CD8-positive, alpha-beta memory T cell (primary cell): ENCODE data around the gene AHNAK. TPM values are rescaled to one million over a fixed set of nuclear protein-coding genes. Genes with fewer than 3 reads are reported as not detected.
"Not testable (repeated sequence)": the region's sequence is repeated elsewhere in the genome, so short reads cannot be mapped to it uniquely, and the experiment has no call there.

ENCODE experiments used
- CTCF ChIA-PET: fragments of 350-600 bp; sonication (Branson Sonifier 250); formaldehyde crosslinking; loops from one replicate; lab custom pipeline; 2021; ENCODE audit warnings: antibody characterized with exemption; lab: Charles Lee
- POLR2A ChIA-PET: fragments of 350-600 bp; sonication (Branson Sonifier 250); formaldehyde crosslinking; loops from one replicate; lab custom pipeline; 2021; ENCODE audit warnings: antibody characterized with exemption; lab: Charles Lee
- DNase-seq, 5 donors: peaks; one replicate each; pipeline versions ENCODE4 v3.0.0 to v3.0.0-alpha.2; 2020 to 2022; ENCODE audit warnings: mixed read lengths in 1 of 5
- H3K27ac ChIP-seq: one replicate; pipeline ENCODE4 v1.7.0; 2013; ENCODE audit warnings: low read depth, mild to moderate bottlenecking, low read length, moderate library complexity
- H3K27me3 ChIP-seq: 2 replicates; pipeline ENCODE4 v1.7.0; 2013; ENCODE audit warnings: low read length, mild to moderate bottlenecking; ENCODE audit not compliant: insufficient read depth, poor library complexity, severe bottlenecking
- H3K36me3 ChIP-seq: 2 replicates; pipeline ENCODE4 v1.7.0; 2013; ENCODE audit warnings: mild to moderate bottlenecking, low read length, moderate library complexity; ENCODE audit not compliant: insufficient read depth
- H3K4me1 ChIP-seq: 2 replicates; pipeline ENCODE4 v1.7.0; 2013; ENCODE audit warnings: mild to moderate bottlenecking, low read length, moderate library complexity; ENCODE audit not compliant: insufficient read depth
- H3K4me3 ChIP-seq: 2 replicates; pipeline ENCODE4 v1.7.0; 2013; ENCODE audit warnings: mild to moderate bottlenecking, low read length
- H3K9me3 ChIP-seq: 2 replicates; pipeline ENCODE4 v1.7.0; 2013; ENCODE audit warnings: mild to moderate bottlenecking, low read length
- H3K27ac Mint-ChIP-seq, 8 donors: one replicate each; pipeline ENCODE4 v1.8.0; 2020 to 2021; ENCODE audit warnings: mixed read lengths in 8 of 8, mild to moderate bottlenecking in 6 of 8, inconsistent platforms in 3 of 8, moderate library complexity in 3 of 8
- H3K27me3 Mint-ChIP-seq, 2 donors: one replicate each; pipeline ENCODE4 v1.8.0; 2020 to 2021; ENCODE audit warnings: mixed read lengths in 2 of 2, mild to moderate bottlenecking in 1 of 2, moderate library complexity in 1 of 2
- H3K36me3 Mint-ChIP-seq, 3 donors: one replicate each; pipeline ENCODE4 v1.8.0; 2020 to 2021; ENCODE audit warnings: mixed read lengths in 3 of 3, inconsistent platforms in 1 of 3, mild to moderate bottlenecking in 1 of 3
- H3K4me1 Mint-ChIP-seq, 3 donors: one replicate each; pipeline ENCODE4 v1.8.0; 2020 to 2021; ENCODE audit warnings: mixed read lengths in 3 of 3, inconsistent platforms in 1 of 3, mild to moderate bottlenecking in 1 of 3
- H3K4me3 Mint-ChIP-seq, 7 donors: one replicate each; pipeline ENCODE4 v1.8.0; 2020 to 2021; ENCODE audit warnings: mixed read lengths in 7 of 7, mild to moderate bottlenecking in 6 of 7, moderate library complexity in 4 of 7, inconsistent platforms in 2 of 7
- H3K9me3 Mint-ChIP-seq, 5 donors: one replicate each; pipeline ENCODE4 v1.8.0; 2020 to 2022; ENCODE audit warnings: mixed read lengths in 5 of 5, mild to moderate bottlenecking in 3 of 5, moderate library complexity in 2 of 5, inconsistent platforms in 1 of 5
- polyA plus RNA-seq: library from polyadenylated mRNA; unstranded; fragments of 300-500 nt; fragmentation: Illumina TruSeq; gene quantifications from one replicate; pipeline ENCODE4 v1.2.3, GENCODE V29; 2021
- total RNA-seq, 2 experiments: library from RNA; stranded (reverse); gene quantifications; one replicate each; pipeline ENCODE4 v1.2.3, GENCODE V29; 2021

The AHNAK gene
- total and polyA plus RNA-seq, 3 experiments from 2014 or later: 125 to 193 (median 187) TPM

DNA sequence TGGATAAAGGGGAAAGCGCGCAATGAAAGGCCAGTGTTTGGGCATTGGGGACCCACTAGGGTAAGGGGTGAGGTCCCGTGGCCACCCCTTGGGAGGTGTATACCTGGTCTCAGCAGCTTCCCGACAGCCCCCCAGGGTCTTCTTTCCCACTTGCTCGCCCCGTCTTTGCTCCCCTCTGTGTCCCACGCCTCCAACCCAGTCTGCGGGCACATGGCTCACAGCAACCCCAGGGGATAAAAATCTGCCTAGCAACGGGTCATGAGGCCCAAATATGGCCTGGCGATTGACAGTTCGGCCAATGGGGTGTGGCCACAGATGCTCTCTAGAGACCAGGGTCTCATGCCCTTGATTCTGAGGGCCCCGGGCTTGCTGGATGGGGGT lies 41.6 kb downstream of the AHNAK start:
- H3K27me3 ChIP-seq: no peaks in the 10 kb centered on the region
- no peak overlapping the region for H3K27ac ChIP-seq
- Mint-ChIP-seq H3K27ac (no peak overlapping the region), H3K4me3 (no peak overlapping the region), H3K36me3 (no peaks in the 10 kb centered on the region), H3K27me3 (no peaks in the 10 kb centered on the region), H3K9me3 (no peaks in the 10 kb centered on the region), H3K4me1 (peaks cover 2 to 9% (median 7%) of the 10 kb centered on the region in 3 donors)
- H3K4me1 ChIP-seq: no peaks in the 10 kb centered on the region
- H3K4me3 ChIP-seq: no peak overlapping the region
- no peak for DNase-seq
- ChIA-PET POLR2A (interaction anchor here (0.9 kb wide), 1 partner anchor 47 kb away, joined by 3 read pairs; no protein-coding TSS in a partner anchor), CTCF (no interaction called here)
- no peaks in the 10 kb centered on the region for H3K9me3 ChIP-seq
- H3K36me3 ChIP-seq: no peaks in the 10 kb centered on the region

DNA sequence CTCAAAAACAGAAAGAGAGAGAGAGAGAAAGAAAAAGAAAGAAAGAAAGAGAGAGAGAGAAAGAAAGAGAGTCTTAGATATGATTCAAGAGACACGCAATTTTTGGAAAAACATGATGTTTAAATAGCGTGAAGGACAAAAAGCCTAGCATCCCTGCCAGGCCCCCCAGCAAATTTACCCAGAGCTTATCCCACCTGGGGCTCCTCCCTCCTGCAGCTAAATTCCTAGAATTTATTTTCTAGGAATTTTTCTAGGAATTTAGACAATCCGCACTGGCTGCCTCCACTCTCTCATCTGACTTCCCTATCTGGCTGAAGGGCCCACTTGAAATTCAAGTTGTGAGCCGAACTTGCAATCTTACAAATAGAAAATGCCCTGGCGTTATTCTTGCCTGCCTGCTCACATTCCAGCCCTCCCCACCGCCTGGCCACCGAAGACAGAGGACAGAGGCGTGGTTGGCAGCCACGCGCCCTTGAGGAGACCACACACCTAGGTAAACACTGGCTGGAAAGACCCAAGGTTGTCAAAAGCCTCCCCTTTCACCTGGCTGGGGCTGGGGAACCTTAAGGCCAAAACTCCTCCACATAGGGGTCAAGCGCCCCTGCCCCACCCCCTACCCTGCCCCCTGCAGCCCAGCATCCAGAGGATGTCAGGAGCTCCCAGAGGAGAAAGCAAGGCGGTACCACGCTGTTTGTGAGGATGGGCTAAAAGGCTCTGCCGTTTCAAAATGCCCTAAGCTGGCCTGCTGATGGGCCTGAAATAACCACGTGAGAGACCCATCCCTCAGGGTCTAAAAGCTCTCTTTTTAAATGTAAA lies 42.2 kb downstream of the AHNAK start:
- Mint-ChIP-seq H3K4me3 (no peak overlapping the region), H3K36me3 (no peaks in the 10 kb centered on the region), H3K27me3 (no peaks in the 10 kb centered on the region), H3K9me3 (no peaks in the 10 kb centered on the region), H3K27ac (peak overlapping the region in 1 of 8 donors; percentile 71), H3K4me1 (peaks cover 2 to 9% (median 7%) of the 10 kb centered on the region in 3 donors)
- Histone ChIP-seq H3K4me1 (no peaks in the 10 kb centered on the region), H3K9me3 (no peaks in the 10 kb centered on the region), H3K27me3 (no peaks in the 10 kb centered on the region), H3K27ac (no peak overlapping the region), H3K36me3 (no peaks in the 10 kb centered on the region), H3K4me3 (no peak overlapping the region)
- ChIA-PET CTCF (no interaction called here), POLR2A (interaction anchor here (0.9 kb wide), 1 partner anchor 48 kb away, joined by 3 read pairs; no protein-coding TSS in a partner anchor)
- no peak for DNase-seq

DNA sequence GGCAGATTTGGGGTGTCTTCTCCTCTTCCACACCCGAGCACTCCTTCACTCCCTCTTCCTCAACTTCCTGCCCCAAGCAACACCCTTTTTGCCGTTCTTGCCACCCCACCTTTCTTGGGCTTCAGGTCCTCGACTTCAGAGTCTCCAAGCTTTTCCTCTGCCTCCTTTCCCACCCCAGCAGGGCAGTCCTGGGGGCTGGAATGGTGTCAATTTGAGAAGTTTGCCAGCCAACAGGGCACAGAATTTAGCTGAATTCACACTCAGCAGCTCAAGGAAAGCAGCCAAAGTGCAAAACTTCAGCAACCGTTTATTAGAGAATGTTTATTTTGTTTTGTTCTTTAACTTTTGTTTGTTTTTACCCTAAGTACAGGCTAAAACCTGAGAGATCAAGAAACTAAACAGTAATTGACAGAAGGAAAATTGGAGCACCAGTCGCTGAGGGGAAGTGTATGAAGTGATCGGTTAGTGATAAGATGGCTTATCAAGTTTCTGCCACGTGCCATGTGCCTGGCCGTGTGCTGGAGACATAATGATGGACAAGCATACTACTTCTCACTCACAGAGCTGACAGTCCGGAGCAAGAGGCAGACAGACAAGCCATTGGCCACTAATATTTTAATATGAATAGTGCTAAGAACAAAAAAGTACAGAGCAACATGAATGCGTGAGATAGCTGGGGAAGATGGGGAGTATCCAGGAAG lies 44.4 kb downstream of the AHNAK start:
- Histone ChIP-seq H3K27ac (peak overlapping the region; percentile 35), H3K4me1 (no peaks in the 10 kb centered on the region), H3K9me3 (no peaks in the 10 kb centered on the region), H3K4me3 (no peak overlapping the region), H3K27me3 (no peaks in the 10 kb centered on the region), H3K36me3 (no peaks in the 10 kb centered on the region)
- peak overlapping the region in 3 of 8 donors; percentile 9 to 77 (median 63) for H3K27ac Mint-ChIP-seq
- H3K9me3 Mint-ChIP-seq: no peaks in the 10 kb centered on the region
- H3K27me3 Mint-ChIP-seq: no peaks in the 10 kb centered on the region
- peak overlapping the region in 1 of 7 donors; percentile 1 for H3K4me3 Mint-ChIP-seq
- no peaks in the 10 kb centered on the region for H3K36me3 Mint-ChIP-seq
- H3K4me1 Mint-ChIP-seq: peaks cover 2 to 9% (median 7%) of the 10 kb centered on the region in 3 donors
- ChIA-PET POLR2A (no interaction called here), CTCF (interaction anchor here (1.8 kb wide), 1 partner anchor 59 kb away, joined by 3 read pairs; no protein-coding TSS in a partner anchor)
- no peak for DNase-seq

DNA sequence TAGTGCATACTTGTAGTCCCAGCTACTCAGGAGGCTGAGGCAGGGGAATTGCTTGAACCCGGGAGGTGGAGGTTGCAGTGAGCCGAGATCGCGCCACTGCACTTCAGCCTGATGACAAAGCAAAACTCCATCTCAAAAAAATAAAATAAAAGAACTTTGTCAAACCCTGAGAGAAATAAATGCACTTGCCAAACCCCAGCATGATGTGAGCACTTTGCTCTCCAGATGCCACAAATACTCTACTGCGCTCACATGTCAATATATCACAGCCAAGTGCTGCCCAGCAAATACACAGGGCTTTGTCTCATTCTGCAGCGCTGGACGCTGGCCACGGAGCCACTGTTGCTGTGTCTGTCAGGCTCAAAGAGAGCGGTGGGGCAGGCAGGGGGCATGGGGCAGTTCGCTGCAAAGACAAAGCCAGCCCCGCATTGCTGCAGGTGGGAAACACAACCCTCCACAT lies 45.1 kb downstream of the AHNAK start:
- no peaks in the 10 kb centered on the region for H3K9me3 Mint-ChIP-seq
- ChIA-PET POLR2A (no interaction called here), CTCF (interaction anchor here (1.3 to 1.8 kb wide), 2 partner anchors 42 to 59 kb away, joined by 3 read pairs; no protein-coding TSS in a partner anchor)
- H3K4me1 Mint-ChIP-seq: peaks cover 2 to 9% (median 7%) of the 10 kb centered on the region in 3 donors
- no peaks in the 10 kb centered on the region for H3K4me1 ChIP-seq
- no peaks in the 10 kb centered on the region for H3K27me3 Mint-ChIP-seq
- H3K27ac Mint-ChIP-seq: peak overlapping the region in 4 of 8 donors; percentile 9 to 77 (median 26)
- no peaks in the 10 kb centered on the region for H3K36me3 Mint-ChIP-seq
- no peak overlapping the region for H3K4me3 ChIP-seq
- no peak for DNase-seq
- no peaks in the 10 kb centered on the region for H3K27me3 ChIP-seq
- no peaks in the 10 kb centered on the region for H3K36me3 ChIP-seq
- H3K4me3 Mint-ChIP-seq: no peak overlapping the region
- H3K27ac ChIP-seq: peak overlapping the region; percentile 51
- no peaks in the 10 kb centered on the region for H3K9me3 ChIP-seq

DNA sequence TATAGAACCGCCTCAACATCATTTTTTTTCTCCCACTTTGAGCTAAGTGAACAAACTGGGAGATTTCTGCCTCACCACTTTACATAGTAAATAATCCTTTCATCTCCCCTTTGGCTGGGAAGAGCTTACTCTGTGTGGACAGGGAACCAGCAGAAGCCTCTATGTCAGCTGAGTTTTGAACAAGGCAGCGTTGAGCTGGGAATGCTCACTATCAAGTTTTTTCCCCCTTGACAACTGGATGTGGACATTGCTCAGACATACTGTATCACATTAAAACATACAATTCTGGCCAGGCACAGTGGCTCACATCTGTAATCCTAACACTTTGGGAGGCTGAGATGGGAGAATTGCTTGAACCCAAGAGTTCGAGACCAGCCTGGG lies 46.0 kb downstream of the AHNAK start:
- H3K27ac Mint-ChIP-seq: peak overlapping the region in 1 of 8 donors; percentile 23
- H3K27me3 Mint-ChIP-seq: no peaks in the 10 kb centered on the region
- Histone ChIP-seq H3K4me1 (no peaks in the 10 kb centered on the region), H3K27ac (peak overlapping the region; percentile 51), H3K4me3 (no peak overlapping the region), H3K9me3 (no peaks in the 10 kb centered on the region), H3K36me3 (no peaks in the 10 kb centered on the region), H3K27me3 (no peaks in the 10 kb centered on the region)
- POLR2A ChIA-PET: no interaction called here
- no peaks in the 10 kb centered on the region for H3K9me3 Mint-ChIP-seq
- peaks cover 2 to 9% (median 7%) of the 10 kb centered on the region in 3 donors for H3K4me1 Mint-ChIP-seq
- no peak overlapping the region for H3K4me3 Mint-ChIP-seq
- CTCF ChIA-PET: interaction anchor here (1.1 to 1.3 kb wide), 2 partner anchors 43 to 76 kb away, joined by 3 to 4 read pairs; no protein-coding TSS in a partner anchor
- no peak for DNase-seq
- no peaks in the 10 kb centered on the region for H3K36me3 Mint-ChIP-seq

DNA sequence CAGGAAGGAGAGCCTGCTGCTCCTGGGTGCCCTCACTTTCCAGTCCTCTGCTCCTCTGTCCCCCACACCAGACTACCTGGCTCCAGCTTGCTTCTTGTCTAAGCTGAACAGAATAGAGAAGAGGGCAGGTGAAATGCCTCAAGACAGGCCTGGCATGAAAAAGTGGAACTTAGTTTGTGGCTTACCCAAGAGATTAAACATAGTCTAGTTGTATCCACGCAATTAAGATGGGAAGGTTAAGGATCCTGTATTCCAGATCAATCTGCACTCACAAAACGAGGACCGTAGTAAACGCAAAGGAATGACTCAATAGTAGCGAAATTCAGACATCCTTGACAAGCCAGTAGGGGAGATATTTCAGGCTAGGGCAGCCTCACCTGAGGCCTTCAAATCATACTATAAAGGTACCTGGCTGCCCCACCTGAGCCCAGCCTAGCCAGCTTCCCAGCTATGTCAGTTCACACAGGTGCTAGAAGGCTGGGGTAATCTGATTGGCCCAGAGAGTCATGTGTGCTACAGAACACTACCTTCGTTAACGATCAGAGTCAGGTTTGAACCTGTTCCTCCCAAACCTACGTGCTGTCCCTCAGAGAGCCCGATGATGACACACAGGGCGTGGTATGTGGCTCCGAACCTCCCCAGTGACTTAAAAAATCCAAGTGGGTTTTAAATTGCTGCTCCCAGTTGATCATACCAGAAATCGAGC lies 46.5 kb downstream of the AHNAK start:
- ChIA-PET CTCF (interaction anchor here (1.1 to 1.3 kb wide), 2 partner anchors 43 to 75 kb away, joined by 3 to 4 read pairs; no protein-coding TSS in a partner anchor), POLR2A (no interaction called here)
- Histone ChIP-seq H3K4me1 (no peaks in the 10 kb centered on the region), H3K27ac (peak overlapping the region; percentile 74), H3K4me3 (no peak overlapping the region), H3K36me3 (no peaks in the 10 kb centered on the region), H3K27me3 (no peaks in the 10 kb centered on the region), H3K9me3 (no peaks in the 10 kb centered on the region)
- no peaks in the 10 kb centered on the region for H3K27me3 Mint-ChIP-seq
- peaks cover 2 to 9% (median 7%) of the 10 kb centered on the region in 3 donors for H3K4me1 Mint-ChIP-seq
- no peaks in the 10 kb centered on the region for H3K36me3 Mint-ChIP-seq
- no peak overlapping the region for H3K4me3 Mint-ChIP-seq
- H3K27ac Mint-ChIP-seq: peak overlapping the region in 3 of 8 donors; percentile 21 to 52 (median 23)
- DNase-seq: no peak
- H3K9me3 Mint-ChIP-seq: no peaks in the 10 kb centered on the region

DNA sequence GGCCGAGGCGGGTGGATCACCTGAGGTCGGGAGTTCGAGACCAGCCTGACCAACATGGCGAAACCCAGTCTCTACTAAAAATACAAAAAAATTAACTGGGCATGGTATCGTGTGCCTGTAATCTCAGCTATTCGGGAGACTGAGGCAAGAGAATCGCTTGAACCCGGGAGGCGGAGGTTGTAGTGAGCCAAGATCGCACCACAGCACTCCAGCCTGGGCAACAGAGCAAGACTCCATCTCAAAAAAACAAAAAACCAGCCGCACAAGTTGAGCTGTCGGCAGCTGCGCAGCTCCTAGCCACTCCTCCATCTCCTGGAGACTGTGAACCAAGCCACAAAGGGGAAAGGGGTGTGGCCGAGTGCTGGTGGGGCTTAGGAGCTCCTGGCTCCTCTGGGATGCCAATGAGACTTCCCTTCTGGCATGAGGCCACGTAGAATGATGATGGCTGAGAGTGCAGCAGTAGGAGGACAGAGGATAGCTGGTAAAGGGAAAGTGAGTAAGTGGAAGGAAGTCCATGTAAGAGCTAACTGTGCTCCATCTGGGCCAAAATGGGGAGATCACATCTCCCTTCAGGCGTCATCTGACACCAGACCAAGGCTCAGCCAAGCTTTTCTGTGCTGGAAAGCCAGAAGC lies 47.2 kb downstream of the AHNAK start:
- H3K4me1 ChIP-seq, H3K4me1 Mint-ChIP-seq, H3K9me3 Mint-ChIP-seq, H3K27me3 Mint-ChIP-seq, H3K27me3 ChIP-seq, DNase-seq, H3K4me3 ChIP-seq, H3K36me3 Mint-ChIP-seq, H3K4me3 Mint-ChIP-seq, POLR2A ChIA-PET, H3K9me3 ChIP-seq, H3K36me3 ChIP-seq: not testable (repeated sequence)
- CTCF ChIA-PET: interaction anchor here (1.1 kb wide), 1 partner anchor 74 kb away, joined by 4 read pairs; no protein-coding TSS in a partner anchor
- peak overlapping the region in 3 of 8 donors; percentile 23 to 72 (median 37) for H3K27ac Mint-ChIP-seq
- peak overlapping the region; percentile 74 for H3K27ac ChIP-seq
